Right lobe of liver (tissue), 4 donors: ENCODE data around the gene DNAJB9.

Experiments
- POLR2A ChIP-seq: fragments of 450-650 bp; IDR thresholded peaks from one replicate; pipeline ENCODE4 v1.6.1; 2017; ENCODE audit warnings: antibody characterized with exemption, mild to moderate bottlenecking
- TF ChIP-seq, protein P1 (sequence below), 4 donors: fragments of 200-600 bp in 3 of 4; fragments of 450-650 bp in 1 of 4; IDR thresholded peaks; one replicate each; pipeline versions ENCODE4 v1.5.1 to v1.8.0; 2016 to 2022; ENCODE audit warnings: antibody characterized with exemption in 4 of 4, mild to moderate bottlenecking in 2 of 4
- donor health status: DM: no; HTN: no; CAD: no.
- donor health status: DM: no; HTN: no; CAD: no.
- donor health status: DM: no; HTN: yes; CAD: no.

DNA sequence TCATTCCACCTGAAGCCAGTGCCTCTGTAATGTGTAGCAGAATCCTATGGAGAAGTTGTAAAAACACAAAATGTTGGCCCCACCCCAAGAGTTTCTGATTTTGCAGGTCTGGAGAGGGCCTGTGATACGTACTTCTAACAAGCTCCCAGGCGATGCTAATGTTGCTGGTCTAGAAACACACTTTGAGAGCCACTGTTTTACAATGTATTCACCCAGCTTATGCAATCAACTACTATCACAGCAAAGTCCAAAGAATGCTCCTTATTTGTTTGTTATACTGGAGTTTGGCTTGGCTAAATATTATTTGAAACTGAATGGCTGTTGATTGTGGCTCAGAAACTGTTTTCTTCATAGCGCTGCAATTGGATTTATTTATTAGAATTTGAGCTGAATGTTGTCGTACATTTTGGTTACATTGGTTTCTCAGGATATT lies 44.3 kb downstream of the DNAJB9 start:
- TF ChIP-seq, protein P1, sequence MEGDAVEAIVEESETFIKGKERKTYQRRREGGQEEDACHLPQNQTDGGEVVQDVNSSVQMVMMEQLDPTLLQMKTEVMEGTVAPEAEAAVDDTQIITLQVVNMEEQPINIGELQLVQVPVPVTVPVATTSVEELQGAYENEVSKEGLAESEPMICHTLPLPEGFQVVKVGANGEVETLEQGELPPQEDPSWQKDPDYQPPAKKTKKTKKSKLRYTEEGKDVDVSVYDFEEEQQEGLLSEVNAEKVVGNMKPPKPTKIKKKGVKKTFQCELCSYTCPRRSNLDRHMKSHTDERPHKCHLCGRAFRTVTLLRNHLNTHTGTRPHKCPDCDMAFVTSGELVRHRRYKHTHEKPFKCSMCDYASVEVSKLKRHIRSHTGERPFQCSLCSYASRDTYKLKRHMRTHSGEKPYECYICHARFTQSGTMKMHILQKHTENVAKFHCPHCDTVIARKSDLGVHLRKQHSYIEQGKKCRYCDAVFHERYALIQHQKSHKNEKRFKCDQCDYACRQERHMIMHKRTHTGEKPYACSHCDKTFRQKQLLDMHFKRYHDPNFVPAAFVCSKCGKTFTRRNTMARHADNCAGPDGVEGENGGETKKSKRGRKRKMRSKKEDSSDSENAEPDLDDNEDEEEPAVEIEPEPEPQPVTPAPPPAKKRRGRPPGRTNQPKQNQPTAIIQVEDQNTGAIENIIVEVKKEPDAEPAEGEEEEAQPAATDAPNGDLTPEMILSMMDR (IDR thresholded peaks at IDR 0.05) = no peak
- TF ChIP-seq POLR2A = peak; percentile 14
